GM21717 (cell line): ENCODE results near the gene MLN.
"Not testable (repeated sequence)": the region's sequence is repeated elsewhere in the genome, so short reads cannot be mapped to it uniquely, and the experiment has no call there.

Experiments
- ATAC-seq: cut with Tn5 transposase; IDR thresholded peaks from one replicate; pipeline ENCODE4 v1.9.1; 2021; ENCODE audit warnings: mild to moderate bottlenecking, moderate library complexity; ENCODE audit not compliant: unreplicated experiment

MLN gene

DNA sequence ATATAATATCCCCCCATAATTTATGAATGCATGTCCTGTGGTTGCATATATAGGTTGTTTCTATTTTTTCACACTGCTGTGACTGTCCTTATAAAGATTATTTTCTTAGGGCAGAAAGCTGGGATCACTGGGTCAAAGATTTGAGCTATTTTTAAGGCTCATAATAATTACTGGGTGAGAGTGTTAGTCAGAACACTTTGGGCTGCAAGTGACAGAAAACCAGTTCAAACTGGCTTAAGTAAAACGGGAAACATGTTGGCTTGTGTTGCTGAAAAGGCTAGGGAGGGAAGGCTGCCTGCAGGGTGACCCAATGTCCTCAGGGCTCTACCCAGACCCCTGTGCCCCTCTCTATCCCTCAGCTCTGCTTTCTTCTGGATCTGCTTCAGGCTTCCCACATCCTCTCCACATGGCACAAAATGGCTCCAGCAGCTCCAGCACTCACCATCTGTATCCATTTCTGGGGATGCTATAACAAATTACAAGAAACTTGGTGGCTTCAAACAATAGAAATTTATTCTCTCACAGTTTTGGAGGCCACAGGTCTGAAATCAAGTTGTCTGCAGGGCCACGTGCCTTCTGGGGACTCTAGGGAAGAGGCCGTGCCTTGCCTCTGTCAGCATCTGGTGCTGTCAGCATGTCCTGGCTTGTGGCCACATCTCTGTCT is 33.1 kb upstream of the MLN start:
- ATAC-seq = no peak

DNA sequence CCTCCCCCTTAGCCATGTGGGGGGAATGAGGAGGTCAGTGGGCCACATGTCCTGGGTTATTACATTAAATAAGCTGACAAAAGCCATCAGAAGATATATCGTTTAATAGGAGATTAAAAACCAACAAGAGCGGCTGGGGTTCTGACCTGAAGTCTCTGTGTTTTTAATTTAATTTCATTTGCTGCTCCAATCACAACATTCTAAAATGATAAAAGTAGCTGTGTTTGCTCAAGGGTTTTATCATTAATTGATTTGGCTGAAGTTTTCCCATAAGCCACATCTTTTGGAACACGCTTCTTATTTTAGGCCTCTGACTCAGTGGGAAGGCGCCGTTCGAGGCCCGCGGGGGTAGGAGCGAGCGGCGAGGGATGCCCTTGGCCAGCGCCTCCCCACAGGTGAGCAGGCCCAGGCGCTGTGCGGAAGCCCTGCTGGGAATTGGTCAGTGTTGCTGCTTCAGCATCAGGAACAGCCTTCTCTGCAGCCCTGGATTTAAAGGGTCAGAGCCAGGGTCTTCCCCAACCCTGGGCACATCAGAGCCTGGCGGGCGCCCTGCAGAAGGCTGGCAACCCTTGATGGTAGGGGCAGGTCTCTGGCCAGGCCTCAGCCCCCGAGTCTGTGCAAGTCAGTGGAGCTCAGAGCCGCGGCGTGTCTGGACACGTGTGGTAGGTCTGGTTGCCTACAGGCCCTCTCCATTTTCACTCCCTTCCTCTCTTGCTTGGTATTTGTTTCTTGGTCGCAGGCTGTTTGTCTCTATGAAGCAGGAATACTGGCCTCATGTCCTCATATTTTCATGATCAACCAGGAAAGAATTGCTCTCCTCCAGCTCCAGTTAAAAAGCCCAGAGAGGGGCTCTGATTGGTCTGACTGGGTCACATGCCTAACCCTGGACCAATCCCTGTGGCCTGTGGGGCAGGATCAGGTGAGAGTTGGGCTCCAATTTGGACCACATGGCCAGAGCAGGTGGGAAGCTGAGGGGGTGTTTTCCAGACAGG is 30.9 kb upstream of the MLN start:
- ATAC-seq = no peak

DNA sequence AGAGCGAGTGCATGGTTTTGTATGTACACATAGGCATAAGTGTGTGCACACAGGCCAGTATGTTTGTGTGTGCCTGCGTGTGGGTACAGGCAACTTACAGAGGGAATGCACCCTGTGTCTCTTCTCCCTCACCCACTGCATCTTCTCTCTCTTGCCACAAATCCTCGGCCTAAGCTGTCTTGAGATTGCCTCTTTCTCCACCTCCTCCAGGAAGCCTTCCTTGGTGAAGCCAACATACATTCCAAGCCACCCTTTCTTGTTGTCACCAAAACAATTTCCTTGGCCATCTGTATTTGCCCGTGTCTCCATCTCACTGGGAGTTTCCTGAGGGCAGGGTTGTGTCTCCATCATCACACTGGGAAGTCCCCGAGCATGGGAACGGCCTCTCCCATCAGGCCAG is 29.8 kb upstream of the MLN start:
- no peak for ATAC-seq

DNA sequence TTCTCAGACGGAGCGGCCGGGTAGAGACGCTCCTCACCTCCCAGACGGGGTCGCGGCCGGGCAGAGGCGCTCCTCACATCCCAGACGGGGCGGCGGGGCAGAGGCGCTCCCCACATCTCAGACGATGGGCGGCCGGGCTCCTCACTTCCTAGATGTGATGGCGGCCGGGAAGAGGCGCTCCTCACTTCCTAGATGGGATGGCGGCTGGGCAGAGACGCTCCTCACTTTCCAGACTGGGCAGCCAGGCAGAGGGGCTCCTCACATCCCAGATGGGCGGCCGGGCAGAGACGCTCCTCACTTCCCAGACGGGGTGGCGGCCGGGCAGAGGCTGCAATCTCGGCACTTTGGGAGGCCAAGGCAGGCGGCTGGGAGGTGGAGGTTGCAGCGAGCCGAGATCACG is 29.0 kb upstream of the MLN start:
- ATAC-seq = not testable (repeated sequence)

DNA sequence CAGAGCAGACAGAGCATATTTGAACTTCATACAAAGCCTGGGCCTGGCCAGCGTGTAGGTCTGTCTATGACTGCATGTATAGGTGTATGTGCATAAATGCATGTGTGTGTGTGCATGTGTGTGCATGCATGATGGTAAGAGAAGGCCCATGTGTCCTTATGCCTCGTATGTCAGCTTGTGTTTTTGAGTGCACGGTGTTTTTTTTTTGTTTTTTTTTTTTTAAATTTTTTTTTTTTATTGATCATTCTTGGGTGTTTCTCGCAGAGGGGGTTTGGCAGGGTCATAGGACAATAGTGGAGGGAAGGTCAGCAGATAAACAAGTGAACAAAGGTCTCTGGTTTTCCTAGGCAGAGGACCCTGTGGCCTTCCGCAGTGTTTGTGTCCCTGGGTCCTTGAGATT is 27.9 kb upstream of the MLN start:
- not testable (repeated sequence) for ATAC-seq

DNA sequence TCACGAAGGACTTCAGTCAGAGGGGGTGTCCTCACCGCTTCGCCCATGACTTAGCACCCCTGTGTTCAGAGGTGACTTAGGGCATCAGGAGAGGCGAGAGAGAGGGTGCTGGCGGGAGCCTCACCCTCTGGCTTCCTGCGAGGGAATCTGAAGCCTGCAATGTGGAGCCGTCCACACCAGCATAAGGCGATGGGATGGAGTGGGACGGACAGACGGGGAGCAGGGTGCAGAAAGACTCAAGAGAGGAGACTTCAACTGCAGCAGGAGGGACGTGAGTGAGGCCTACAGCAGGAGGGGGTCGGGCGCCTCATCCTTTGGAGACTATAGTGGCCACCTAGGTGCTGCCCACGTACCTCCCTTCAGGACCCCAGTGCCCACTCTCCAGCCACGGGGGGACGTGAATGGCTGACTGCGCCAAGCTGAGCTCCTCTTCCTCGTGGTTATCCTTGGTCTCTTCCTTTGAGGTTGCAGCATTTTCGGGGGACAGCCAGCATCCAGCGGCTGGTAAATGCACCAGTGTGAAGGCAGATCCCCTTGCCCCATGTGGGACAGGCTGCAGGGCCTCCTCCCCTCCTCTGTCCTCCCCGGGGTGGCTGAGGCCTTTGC is 26.9 kb upstream of the MLN start:
- ATAC-seq = no peak

DNA sequence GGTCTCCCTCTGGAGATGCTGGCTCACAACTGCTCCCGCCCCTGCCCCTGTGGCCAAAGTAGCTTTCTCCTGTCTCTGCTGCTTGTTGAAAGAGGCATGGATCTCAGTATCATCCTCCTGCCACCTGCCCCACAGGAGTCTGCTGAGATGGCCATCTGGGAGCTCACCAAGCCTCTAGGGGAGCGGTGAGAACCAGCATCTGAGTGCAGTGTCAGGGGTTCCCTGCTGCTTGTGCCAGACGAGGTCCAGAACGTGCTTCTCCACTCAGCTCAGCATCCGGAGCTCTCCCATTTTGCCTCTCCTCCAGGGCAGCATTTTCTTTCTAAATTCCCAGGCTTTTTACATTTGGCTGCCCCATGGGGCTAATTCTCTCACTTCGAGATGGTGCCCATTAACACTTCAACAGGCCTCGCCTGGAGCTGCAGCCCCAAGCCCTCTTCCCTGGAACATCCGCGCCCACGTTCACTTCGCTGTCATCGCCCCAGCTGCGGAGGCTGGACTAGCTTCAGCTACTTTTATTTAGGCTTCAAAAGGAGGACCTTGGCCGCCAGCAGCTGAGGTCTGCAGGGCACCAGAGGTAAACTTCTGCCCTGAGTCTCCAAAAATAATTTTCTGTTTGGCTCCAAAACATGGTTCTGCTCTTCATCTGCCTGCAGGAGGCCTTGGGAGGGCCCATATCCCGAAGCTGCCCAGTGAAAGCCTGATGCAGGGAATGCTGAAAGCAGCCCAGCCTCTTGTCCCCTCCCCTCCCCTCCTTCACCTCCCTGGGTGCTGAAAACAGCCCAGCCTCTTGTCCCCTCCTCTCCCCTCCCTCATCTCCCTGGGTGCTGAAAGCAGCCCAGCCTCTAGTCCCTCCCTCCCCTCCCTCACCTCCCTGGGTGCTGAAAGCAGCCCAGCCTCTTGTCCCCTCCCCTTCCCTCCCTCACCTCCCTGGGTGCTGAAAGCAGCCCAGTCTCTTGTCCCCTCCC is 25.2 kb upstream of the MLN start:
- ATAC-seq = no peak

DNA sequence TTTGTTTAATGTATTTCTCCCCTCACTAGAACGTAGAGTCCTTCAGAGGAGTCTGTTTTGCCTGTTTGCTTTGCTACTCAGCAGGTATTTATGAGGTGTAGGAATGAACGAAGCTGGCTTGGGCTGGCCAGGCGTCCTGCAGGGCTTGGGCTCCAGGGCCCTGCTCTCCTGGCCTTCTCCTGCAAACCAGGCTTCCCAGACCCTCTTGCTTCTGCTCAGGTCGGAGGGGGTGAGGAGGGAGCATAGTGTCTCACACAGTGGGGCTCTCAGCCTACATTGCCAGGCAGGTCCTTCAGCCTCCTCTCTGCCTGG is 24.6 kb upstream of the MLN start:
- no peak for ATAC-seq

DNA sequence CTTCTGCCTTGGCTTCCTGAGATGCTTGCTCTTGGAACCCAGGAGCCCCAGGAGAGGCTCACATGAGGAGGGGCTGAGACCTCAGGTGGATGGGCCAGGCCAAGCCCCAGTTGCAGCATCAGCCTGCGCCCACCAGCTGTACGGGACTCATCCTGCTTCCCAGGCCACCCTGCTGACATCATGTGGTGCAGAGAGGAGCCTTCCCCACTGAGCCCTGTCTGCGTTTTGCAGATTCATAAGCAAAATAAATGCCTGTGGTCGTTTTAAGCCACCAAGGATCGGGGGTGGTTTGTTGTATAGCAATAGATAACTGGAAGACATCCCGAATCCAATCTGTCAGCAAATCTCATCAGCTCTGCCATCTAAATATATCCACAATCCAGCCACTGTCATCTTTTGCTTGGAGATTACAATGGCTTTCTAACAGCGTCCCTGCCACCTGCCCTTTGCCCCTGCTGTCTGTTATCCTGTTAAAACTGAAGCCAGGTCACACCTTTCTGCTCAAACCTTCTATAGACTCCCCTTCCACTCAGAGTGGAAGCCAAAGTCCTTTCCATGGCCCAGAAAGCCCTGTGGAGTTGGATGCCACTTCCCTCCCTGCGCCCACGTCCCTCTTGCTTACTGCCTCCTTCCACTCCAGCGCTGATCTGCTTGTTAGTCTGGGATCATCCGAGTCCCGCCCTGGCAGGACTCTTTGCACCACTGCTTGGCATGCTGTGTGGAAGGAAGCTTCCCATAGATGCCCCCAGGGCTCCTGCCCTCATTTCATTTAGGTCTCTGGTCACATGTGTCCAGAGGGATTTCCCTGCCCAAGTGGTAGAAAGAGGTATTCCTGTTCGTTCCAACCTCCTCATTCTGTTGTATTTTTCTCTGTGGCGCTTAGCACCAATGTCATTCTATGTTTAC is 24.0 kb upstream of the MLN start:
- ATAC-seq = no peak

DNA sequence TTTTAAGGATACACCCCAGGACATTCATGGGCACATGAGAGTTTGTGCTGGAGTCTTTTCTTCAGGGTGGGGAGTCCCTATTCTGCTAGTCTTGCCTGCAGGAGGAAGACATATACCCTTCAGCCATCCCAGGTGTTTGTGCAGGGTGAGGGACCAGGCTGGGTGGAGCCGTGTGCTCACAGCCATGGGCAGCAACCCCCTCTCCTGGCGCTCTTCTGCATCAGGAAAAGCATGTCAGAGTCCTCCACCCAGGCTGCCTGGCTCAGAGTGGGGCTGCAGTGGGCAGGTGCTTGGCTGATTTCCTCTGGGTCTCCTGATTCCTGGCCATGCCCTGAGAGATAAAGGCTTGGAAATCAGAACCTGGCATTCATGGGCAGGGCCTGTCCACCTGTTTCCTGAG is 22.7 kb upstream of the MLN start:
- no peak for ATAC-seq

DNA sequence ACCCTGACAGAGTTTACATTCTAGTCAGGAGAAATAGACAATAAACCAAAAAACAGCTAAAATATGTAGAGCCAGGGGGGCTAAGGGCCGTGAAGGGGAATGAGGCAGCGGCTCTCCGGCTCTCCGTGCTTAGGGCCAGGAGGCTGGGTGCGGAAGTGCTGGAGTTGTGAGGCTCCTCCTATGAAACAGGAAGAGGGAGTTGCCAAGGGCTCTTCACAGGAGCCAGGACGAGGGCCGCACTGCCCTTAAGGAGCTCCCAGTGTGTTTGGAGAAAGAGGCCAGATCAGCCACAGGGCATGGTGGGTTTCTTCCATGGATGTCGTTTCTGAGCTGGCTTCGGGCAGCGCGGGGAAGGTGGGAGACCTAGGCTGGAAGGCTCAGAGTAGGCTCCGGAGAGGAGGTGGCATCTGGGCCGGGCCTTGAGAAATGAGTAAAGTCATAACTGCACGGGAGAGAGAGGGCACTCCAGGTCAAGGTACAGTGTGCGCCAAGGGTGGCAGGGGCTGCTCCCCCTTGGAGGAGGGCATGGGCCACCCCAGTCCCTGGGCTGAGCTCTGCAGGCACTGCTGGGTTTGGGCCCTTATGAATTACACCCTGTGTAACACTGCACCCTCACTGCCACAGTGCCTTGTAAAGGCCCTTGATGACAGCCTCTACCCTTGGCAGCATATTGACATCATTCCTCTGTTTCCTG is 20.8 kb upstream of the MLN start:
- ATAC-seq = no peak

DNA sequence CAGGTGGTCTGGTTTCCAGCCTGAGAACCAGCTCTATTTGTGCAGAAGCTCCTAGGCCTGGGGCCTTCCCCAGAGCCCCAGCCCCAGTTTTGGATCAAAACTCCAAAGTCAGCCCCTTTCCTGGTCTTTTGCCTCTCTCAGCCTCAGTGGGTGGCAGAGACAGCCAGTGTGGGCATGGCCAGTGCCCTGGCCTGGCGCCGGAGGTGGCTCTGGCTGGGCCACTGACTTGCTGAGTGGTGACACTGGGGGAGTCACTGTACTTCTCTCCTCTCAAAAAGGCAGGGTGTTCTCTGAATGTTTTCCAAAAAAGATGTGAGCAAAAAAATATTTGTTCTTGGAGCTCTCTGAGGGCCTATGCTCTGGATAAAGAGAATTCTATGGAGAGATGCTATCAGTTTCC is 20.0 kb upstream of the MLN start:
- no peak for ATAC-seq

DNA sequence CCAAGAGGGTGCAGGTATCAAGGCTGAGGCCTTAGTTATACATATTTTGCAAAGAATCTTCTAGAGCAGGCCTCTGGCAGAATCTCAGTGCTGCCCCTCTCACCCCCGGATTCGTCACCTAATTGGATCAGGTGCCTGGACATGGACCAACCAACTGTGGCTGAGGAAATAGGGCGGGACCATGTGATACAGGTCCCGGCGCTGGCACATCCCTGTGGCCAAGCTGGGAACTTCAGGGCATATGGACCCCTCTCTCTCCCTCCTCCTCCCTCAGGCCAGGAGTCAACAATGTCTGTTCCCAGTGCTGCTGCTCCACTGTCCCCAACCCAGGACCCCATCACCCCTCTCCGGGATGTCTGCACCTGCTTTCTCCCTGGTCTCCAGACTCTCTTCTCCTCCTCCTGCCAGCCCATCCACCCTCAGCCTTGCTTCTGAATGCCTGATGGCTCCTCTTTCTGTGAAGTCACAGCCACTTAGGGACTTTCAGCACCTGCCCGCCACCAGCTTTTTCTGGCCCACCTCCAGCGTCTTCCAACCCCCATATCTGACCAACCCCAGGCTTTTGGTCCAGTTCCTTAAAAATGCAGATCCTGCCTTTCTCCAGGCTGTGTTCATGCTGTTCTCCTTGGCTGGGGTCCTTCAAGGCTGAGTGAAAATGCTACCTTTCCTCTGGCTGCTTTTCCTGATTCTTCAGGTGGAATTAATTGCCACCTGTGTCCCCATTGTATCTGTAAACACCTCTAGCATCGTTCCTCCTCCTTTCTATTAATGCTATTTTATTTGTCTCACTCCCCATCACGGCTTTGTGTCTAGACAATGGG is 19.0 kb upstream of the MLN start:
- no peak for ATAC-seq

DNA sequence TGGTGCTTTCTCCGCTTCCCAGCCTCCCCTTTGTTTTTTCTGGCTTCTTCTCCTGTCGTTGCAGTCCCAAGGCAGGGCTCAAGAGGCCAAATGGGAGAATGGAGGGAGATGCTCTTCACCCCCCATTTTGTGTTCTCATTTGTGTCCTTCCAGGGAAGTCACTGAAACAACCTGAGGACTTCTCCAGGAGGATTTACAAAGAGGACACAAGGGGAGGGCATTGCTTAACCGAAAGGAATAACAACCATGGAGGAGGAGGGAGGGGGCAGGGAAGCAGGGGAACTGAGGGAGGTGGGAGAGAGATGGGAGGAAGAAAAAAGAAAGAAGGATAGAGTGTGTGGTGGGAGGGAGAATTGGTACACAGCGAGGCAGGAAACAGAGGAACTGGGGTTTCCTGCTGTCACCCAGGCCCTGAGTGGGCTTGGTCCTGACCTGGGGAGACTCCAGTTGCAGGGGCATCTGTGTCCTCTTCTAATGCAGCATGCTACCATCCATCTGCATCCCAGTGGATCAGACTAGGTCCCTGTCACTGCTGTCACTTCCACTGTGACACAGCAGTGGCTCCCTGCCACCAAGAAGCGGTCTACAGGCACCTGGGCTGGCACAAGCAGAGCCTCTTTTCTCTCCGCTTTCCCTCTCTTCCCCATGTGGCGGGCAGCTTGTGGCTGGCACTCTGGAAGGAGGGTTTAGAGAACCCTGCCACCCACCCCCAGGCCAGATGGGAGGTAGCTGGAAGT is 17.1 kb upstream of the MLN start:
- no peak for ATAC-seq

DNA sequence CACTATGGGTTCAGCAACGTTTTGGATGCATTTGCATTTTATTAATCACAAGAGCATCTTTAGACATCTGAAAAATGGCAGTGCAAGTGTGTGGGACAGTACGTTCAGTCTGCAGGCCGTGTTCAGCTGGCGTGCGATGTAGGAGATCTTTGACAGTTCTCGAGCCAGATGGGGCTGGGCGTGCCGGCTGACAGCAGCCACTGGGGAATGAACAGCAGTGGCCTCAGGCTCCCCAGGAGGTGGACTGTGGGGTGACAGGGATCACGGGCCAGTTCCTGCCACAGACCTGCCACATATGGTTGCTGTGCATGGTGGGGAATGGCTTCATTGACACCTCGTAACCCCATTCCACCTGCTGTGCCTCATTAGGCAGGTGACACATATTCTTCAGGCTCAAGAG is 16.4 kb upstream of the MLN start:
- ATAC-seq = no peak

DNA sequence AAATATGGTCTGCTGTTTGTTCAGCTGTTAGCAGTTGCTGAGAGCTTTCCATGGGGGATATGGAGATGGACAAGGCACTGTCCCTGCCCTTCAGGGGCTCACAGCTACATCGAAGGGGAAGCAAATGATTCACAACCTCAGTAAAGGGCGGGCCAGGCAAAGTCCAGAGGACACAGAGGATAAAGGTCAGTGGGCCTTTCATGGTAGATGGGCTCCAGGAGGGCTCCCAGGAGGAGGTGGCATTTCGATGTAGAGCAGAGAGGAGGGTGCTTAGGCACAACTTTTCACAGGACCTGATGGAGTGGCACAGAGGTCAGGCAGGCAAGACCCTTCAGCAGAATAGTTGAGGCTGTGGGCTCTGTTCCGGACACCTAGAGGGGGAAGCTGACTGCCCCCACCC is 15.2 kb upstream of the MLN start:
- no peak for ATAC-seq

DNA sequence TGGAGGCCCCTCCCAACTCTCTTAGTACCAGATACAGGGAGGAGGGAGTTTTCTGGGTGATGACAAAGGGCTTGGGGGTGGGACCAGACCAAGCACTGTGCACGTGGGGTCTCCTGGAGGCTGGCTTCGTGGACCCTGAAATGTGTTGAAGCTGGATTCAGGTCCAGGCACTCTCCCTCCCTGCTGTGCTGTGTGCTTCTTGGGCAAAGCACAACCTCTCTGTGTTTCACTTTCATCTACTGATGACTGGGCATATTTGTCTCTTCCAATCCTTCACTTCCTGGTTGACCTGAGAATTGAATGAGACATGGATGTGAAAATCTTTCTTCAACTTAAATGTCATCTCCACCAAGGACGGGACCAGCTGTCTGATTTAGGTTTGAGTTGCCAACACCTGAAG is 14.5 kb upstream of the MLN start:
- ATAC-seq = no peak

DNA sequence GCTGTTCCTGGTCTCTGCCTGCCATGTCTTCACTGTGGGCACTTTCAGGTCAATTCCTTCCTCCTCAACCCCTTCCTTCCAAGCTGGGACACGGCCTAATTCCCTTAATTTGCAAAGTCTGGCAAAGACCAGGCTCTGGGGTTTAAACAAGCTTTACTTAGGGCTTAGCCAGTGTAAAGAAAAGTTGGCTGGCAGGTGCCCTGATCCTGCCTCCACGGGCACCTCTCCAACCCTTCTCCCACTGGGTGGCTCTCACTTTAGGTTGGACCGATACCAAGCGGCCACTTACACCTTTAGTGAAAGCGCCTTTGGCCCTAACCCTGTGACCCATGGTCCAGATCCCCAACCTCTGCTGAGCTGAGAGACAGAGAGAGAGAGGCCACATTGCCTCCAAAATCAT is 13.7 kb upstream of the MLN start:
- no peak for ATAC-seq
